Measurements from ENCODE around the gene TAB3.
"Not testable (repeated sequence)": the region's sequence is repeated elsewhere in the genome, so short reads cannot be mapped to it uniquely, and the experiment has no call there.

DNA sequence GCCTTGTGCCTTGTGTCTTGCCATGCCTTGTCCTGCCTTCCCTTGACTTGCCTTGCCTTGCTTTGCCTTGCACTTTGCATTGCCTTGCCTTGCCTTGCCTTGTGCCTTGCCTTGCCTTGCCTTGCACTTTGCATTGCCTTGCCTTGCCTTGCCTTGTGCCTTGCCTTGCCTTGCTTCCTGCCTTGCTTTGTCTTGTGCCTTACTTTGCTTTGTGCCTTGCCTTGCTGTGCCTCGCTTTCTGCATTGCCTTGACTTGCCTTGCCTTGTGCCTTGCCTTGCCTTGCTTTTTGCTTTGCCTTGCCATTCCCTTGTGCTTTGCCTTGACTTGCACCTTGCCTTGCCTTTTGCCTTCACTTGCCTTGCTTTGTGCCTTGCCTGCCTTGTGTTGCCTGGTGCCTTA, 91.8 kb downstream of the TAB3 start:
- TF ChIP-seq, protein P1, sequence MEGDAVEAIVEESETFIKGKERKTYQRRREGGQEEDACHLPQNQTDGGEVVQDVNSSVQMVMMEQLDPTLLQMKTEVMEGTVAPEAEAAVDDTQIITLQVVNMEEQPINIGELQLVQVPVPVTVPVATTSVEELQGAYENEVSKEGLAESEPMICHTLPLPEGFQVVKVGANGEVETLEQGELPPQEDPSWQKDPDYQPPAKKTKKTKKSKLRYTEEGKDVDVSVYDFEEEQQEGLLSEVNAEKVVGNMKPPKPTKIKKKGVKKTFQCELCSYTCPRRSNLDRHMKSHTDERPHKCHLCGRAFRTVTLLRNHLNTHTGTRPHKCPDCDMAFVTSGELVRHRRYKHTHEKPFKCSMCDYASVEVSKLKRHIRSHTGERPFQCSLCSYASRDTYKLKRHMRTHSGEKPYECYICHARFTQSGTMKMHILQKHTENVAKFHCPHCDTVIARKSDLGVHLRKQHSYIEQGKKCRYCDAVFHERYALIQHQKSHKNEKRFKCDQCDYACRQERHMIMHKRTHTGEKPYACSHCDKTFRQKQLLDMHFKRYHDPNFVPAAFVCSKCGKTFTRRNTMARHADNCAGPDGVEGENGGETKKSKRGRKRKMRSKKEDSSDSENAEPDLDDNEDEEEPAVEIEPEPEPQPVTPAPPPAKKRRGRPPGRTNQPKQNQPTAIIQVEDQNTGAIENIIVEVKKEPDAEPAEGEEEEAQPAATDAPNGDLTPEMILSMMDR (IDR thresholded peaks at IDR 0.05; ENCODE audit: insufficient read depth, low read length, poor library complexity, severe bottlenecking) = not testable (repeated sequence)
- not testable (repeated sequence) for TF ChIP-seq EZH2phosphoT487 (conservative IDR thresholded peaks at IDR 0.05; ENCODE audit: low read length)

Data from SU-DHL-6 (cell line).